PC-9 (cell line): ENCODE measurements around the gene KCNQ1OT1. TPM values are rescaled to one million over a fixed set of nuclear protein-coding genes. Genes with fewer than 3 reads are reported as not detected.

ENCODE experiments used
- BruUV-seq: library from RNA; stranded (reverse); fragments of 400-500 nt; replicated peaks from 2 replicates; lab custom pipeline; 2021; lab: Mats Ljungman, UMichigan
- CTCF ChIA-PET: fragments of 300-600 bp; sonication (Branson Sonifier 250); formaldehyde crosslinking; loops from one replicate; lab custom pipeline; 2022; ENCODE audit warnings: antibody characterized with exemption; lab: Charles Lee
- POLR2A ChIA-PET: fragments of 300-600 bp; sonication (Branson Sonifier 250); formaldehyde crosslinking; loops from one replicate; lab custom pipeline; 2022; ENCODE audit warnings: antibody characterized with exemption; ENCODE audit not compliant: unreplicated experiment; lab: Charles Lee
- DNase-seq, 2 experiments: peaks; one replicate each; pipeline versions ENCODE4 v3.0.0 to v3.0.0-alpha.2; 2015 to 2022; ENCODE audit warnings: mixed read lengths in 1 of 2
- H2AFZ ChIP-seq: fragments of 200-600 bp; sonication (generic); 2 replicates; pipeline ENCODE4 v1.8.1; 2017; ENCODE audit warnings: antibody characterized with exemption
- H3F3A ChIP-seq: fragments of 200-600 bp; sonication (generic); 2 replicates; pipeline ENCODE4 v1.8.1; 2017; ENCODE audit warnings: antibody characterized with exemption, mild to moderate bottlenecking, low read depth; ENCODE audit not compliant: insufficient read depth
- H3K27ac ChIP-seq: fragments of 200-600 bp; sonication (generic); 2 replicates; pipeline ENCODE4 v1.6.1; 2016; ENCODE audit warnings: mixed run types
- H3K27me3 ChIP-seq: fragments of 200-600 bp; sonication (generic); 2 replicates; pipeline ENCODE4 v1.6.1; 2016; ENCODE audit warnings: low read depth, mixed run types; ENCODE audit not compliant: insufficient read depth
- H3K36me3 ChIP-seq: fragments of 200-600 bp; sonication (generic); 2 replicates; pipeline ENCODE4 v1.6.1; 2016; ENCODE audit warnings: low read depth, mixed run types
- H3K4me1 ChIP-seq: fragments of 200-600 bp; sonication (generic); replicated peaks from 2 replicates; pipeline ENCODE4 v1.6.1; 2016; ENCODE audit warnings: mixed run types; ENCODE audit not compliant: insufficient read depth
- H3K4me2 ChIP-seq: fragments of 200-600 bp; sonication (generic); 2 replicates; pipeline ENCODE4 v1.6.1; 2017; ENCODE audit warnings: mixed run types
- H3K4me3 ChIP-seq: fragments of 200-600 bp; sonication (generic); 2 replicates; pipeline ENCODE4 v1.6.1; 2016; ENCODE audit warnings: mixed run types
- H3K79me2 ChIP-seq: fragments of 200-600 bp; sonication (generic); 2 replicates; pipeline ENCODE4 v1.6.1; 2017; ENCODE audit warnings: low read depth, mixed run types
- H3K9me2 ChIP-seq: fragments of 200-600 bp; sonication (generic); 2 replicates; pipeline ENCODE4 v1.8.1; 2017; ENCODE audit warnings: mild to moderate bottlenecking; ENCODE audit not compliant: insufficient read depth
- H3K9me3 ChIP-seq: fragments of 200-600 bp; sonication (generic); 2 replicates; pipeline ENCODE4 v1.8.1; 2016; ENCODE audit warnings: low read depth; ENCODE audit not compliant: insufficient read depth
- H4K20me1 ChIP-seq: fragments of 200-600 bp; sonication (generic); 2 replicates; pipeline ENCODE4 v1.8.1; 2017; ENCODE audit not compliant: insufficient read depth
- EZH2 ChIP-seq: fragments of 200-600 bp; sonication (generic); IDR thresholded peaks from 2 replicates; pipeline ENCODE4 v1.8.0; 2017; ENCODE audit warnings: antibody characterized with exemption, low read depth
- intact Hi-C: fragments of 100-400 bp; cut with micrococcal nuclease; formaldehyde crosslinking; loops from one replicate; pipeline ENCODE4 v1.10.0; 2022; ENCODE audit not compliant: unreplicated experiment
- total RNA-seq: library from RNA; stranded (reverse); gene quantifications from 2 replicates; pipeline ENCODE4 v1.2.3, GENCODE V29; 2021
- TF ChIP-seq, protein P1 (sequence below): fragments of 200-600 bp; sonication (generic); conservative IDR thresholded peaks from 2 replicates; pipeline ENCODE4 v1.6.1; 2017; ENCODE audit warnings: mixed run types, antibody characterized with exemption, mild to moderate bottlenecking, moderate library complexity

Gene KCNQ1OT1
- total RNA-seq, 1 experiment from 2014 or later, result 3.4 TPM

DNA sequence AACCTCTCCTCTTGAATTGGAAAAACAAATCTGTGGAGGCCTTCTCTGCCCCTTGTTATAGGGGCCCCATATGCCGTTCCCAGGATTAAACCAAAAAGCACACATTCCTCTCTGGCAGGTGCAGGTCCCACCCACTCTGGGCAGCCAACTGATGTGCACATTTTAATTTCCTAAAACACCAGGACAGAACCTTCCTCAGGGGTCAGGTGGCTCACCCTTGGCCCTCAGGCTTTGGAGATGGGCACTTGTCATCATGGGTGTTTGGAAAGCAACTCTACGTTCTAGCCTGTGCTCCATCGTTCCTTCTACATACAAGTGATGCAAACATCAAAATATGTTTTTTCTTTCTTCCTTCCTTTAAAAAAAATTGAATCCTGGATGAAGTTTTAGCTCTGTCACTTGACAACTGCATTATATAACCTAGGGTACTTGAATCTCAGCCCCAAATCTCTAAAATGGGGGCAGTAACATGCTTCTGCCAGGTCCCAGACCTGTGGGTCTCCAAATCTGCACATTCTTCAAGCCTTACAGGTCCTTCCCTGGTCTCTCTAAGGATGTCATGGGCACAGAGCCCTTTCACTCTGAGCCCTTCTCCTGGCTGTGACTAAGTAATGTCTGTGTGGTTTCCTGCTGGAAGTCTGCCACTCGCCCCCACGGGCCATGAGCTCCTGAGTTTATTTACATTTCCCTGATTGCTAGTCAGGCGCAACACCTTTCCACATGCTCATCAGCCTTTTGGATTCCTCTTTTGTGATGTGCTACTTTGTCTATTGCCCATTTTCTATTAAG lies 43.8 kb downstream of the KCNQ1OT1 start:
- no peaks in the 10 kb centered on the region for H3F3A ChIP-seq
- intact Hi-C loops, result no loop called here
- H3K4me1 ChIP-seq, result no peaks in the 10 kb centered on the region
- no peaks in the 10 kb centered on the region for H3K9me2 ChIP-seq
- DNase-seq, result no peak
- peaks cover 39% of the 10 kb centered on the region for H3K9me3 ChIP-seq
- BruUV-seq, result no TSS peak
- H4K20me1 ChIP-seq, result no peaks in the 10 kb centered on the region
- TF ChIP-seq EZH2, result no peak
- TF ChIP-seq, protein P1, sequence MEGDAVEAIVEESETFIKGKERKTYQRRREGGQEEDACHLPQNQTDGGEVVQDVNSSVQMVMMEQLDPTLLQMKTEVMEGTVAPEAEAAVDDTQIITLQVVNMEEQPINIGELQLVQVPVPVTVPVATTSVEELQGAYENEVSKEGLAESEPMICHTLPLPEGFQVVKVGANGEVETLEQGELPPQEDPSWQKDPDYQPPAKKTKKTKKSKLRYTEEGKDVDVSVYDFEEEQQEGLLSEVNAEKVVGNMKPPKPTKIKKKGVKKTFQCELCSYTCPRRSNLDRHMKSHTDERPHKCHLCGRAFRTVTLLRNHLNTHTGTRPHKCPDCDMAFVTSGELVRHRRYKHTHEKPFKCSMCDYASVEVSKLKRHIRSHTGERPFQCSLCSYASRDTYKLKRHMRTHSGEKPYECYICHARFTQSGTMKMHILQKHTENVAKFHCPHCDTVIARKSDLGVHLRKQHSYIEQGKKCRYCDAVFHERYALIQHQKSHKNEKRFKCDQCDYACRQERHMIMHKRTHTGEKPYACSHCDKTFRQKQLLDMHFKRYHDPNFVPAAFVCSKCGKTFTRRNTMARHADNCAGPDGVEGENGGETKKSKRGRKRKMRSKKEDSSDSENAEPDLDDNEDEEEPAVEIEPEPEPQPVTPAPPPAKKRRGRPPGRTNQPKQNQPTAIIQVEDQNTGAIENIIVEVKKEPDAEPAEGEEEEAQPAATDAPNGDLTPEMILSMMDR, result no peak
- H2AFZ ChIP-seq, result no peak overlapping the region
- H3K27me3 ChIP-seq, result no peaks in the 10 kb centered on the region
- H3K4me2 ChIP-seq, result no peak overlapping the region
- CTCF ChIA-PET, result no interaction called here
- H3K27ac ChIP-seq, result no peak overlapping the region
- no peak overlapping the region for H3K4me3 ChIP-seq
- H3K36me3 ChIP-seq, result no peaks in the 10 kb centered on the region
- no peaks in the 10 kb centered on the region for H3K79me2 ChIP-seq
- POLR2A ChIA-PET, result no interaction called here

DNA sequence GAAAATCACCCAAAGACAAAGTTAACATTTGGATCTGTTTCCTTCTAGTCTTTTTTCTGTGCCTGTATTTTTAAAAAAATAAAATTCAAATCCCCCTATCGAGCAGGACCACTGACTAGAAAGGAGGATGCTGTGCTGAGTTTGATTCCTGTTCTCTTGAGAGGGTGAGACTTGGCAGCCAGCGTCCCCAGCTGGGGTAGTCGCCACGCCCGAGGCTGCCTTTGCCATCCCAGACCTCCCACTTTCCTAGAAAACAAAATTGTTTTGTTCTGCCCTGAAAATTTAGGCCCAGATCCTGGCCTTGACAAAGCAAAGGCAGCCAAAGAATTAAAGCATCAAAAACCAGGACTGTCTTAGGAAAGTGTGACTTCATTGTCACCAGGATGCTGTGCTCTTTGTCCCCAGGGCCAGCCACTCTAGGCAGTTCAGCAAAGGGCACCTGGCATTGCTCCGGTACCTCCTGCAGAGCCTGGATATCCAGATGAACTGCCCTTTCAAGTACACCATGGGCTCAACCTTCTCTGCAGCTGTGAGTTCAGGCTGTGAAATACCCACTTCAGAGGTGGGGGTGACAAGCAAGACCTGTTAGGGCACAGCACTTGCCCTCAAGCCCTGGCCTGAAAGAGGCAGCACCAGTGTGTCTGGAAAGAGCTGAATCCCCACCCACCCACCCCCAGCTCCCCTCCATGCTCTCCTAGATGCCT lies 44.6 kb downstream of the KCNQ1OT1 start:
- intact Hi-C loops, result no loop called here
- Histone ChIP-seq H3K27me3 (no peaks in the 10 kb centered on the region), H3F3A (no peaks in the 10 kb centered on the region), H3K4me3 (no peak overlapping the region), H3K27ac (no peak overlapping the region), H2AFZ (no peak overlapping the region), H3K9me3 (peaks cover 45% of the 10 kb centered on the region), H3K36me3 (no peaks in the 10 kb centered on the region), H3K4me1 (no peaks in the 10 kb centered on the region), H4K20me1 (no peaks in the 10 kb centered on the region), H3K4me2 (no peak overlapping the region), H3K9me2 (no peaks in the 10 kb centered on the region), H3K79me2 (no peaks in the 10 kb centered on the region)
- DNase-seq, result no peak
- TF ChIP-seq EZH2, result no peak
- TF ChIP-seq, protein P1, result no peak
- no TSS peak for BruUV-seq
- ChIA-PET CTCF (no interaction called here), POLR2A (no interaction called here)

DNA sequence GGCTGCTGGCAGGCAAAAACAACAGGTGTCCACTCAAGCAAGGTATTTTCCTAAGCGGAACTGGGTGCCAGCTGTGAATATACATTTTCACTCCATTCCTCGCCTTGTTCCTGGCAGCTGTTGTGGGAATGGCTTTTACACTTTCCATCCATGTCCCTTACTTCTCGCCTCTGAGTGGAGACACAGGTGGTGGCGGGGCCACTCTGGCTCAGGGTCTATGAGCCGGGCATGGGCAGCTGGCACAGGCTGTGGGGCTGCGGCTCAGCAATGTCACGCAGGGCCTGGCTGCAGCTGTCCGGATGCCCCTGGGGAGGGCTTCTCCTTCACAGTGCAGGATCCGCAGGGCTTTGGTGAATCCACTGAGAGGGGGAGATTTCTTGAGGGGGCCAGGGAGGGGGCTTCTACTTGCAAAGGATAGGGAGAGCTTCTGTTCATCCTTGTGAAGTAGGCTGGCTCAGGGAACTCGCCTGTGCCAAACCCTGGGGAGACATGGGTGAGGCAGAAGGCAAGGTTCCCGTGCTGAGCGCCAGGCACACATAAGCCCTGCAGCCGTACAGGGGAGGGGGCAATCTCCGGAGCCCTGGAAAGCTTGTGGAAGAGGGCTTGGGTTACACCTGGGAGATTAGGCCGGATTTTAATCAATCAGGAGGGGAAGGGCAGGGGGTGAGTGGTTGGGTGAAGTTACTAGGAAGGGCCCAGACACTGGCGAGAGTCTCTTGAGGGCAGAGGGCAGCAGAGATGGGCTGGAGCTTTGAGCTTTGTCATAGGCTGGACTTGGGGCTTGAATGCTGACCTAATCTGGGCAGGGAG lies 45.7 kb downstream of the KCNQ1OT1 start:
- no peaks in the 10 kb centered on the region for H3K79me2 ChIP-seq
- POLR2A ChIA-PET, result no interaction called here
- no peak overlapping the region for H2AFZ ChIP-seq
- CTCF ChIA-PET, result no interaction called here
- H3F3A ChIP-seq, result no peaks in the 10 kb centered on the region
- TF ChIP-seq, protein P1, result no peak
- no peak for TF ChIP-seq EZH2
- no peak for DNase-seq
- BruUV-seq, result no TSS peak
- intact Hi-C loops, result no loop called here
- H3K4me1 ChIP-seq, result no peaks in the 10 kb centered on the region
- no peak overlapping the region for H3K4me3 ChIP-seq
- H3K4me2 ChIP-seq, result no peak overlapping the region
- H3K9me2 ChIP-seq, result no peaks in the 10 kb centered on the region
- H3K27ac ChIP-seq, result no peak overlapping the region
- H3K27me3 ChIP-seq, result no peaks in the 10 kb centered on the region
- peaks cover 40% of the 10 kb centered on the region for H3K9me3 ChIP-seq
- H4K20me1 ChIP-seq, result no peaks in the 10 kb centered on the region
- no peaks in the 10 kb centered on the region for H3K36me3 ChIP-seq
